HepG2 (cell line): ENCODE data around the gene DTX4. TPM values are rescaled to one million over a fixed set of nuclear protein-coding genes. Genes with fewer than 3 reads are reported as not detected.
A peak's percentile ranks its signal among the peaks of the same experiment; 100 is the strongest.

Experiments used
- CENPX ChIP-seq: sonication (generic); formaldehyde crosslinking; IDR thresholded peaks from 2 replicates; pipeline ENCODE4 v1.9.0; 2021; ENCODE audit warnings: mild to moderate bottlenecking, missing genetic modification reagents, moderate library complexity
- ELF3 ChIP-seq: IDR thresholded peaks from 2 replicates; pipeline ENCODE4 v1.6.1; 2016; ENCODE audit warnings: missing genetic modification reagents, missing compliant biosample characterization
- HNRNPLL ChIP-seq: fragments of 200-400 bp; formaldehyde crosslinking; IDR thresholded peaks from 2 replicates; pipeline ENCODE4 v1.6.1; 2017; ENCODE audit warnings: mild to moderate bottlenecking, low read depth, low read length; ENCODE audit not compliant: poor library complexity, severe bottlenecking
- MXI1 ChIP-seq: IDR thresholded peaks from 3 replicates; pipeline ENCODE4 v1.6.1; 2012; ENCODE audit warnings: low read depth, low read length, inconsistent platforms, borderline replicate concordance
- NKX3-1 ChIP-seq: sonication (generic); formaldehyde crosslinking; IDR thresholded peaks from 2 replicates; pipeline ENCODE4 v1.5.0; 2020; ENCODE audit warnings: missing genetic modification reagents
- RBFOX2 ChIP-seq: fragments of 200-400 bp; formaldehyde crosslinking; IDR thresholded peaks from 2 replicates; pipeline ENCODE4 v1.6.1; 2017; ENCODE audit warnings: low read depth, mild to moderate bottlenecking, low read length
- SETDB1 ChIP-seq: sonication (generic); formaldehyde crosslinking; IDR thresholded peaks from 2 replicates; pipeline ENCODE4 v1.5.1; 2020; ENCODE audit warnings: missing genetic modification reagents, mild to moderate bottlenecking, borderline replicate concordance
- TOPORS ChIP-seq: sonication (generic); formaldehyde crosslinking; IDR thresholded peaks from 2 replicates; pipeline ENCODE4 v1.8.0; 2023; ENCODE audit warnings: mild to moderate bottlenecking, missing genetic modification reagents
- ZFP36L1 ChIP-seq: sonication (generic); formaldehyde crosslinking; IDR thresholded peaks from 2 replicates; pipeline ENCODE4 v1.8.0; 2022; ENCODE audit warnings: mild to moderate bottlenecking, missing genetic modification reagents, moderate library complexity
- ZNF780A ChIP-seq: sonication (generic); formaldehyde crosslinking; IDR thresholded peaks from 2 replicates; pipeline ENCODE4 v1.8.0; 2022; ENCODE audit warnings: mild to moderate bottlenecking, missing genetic modification reagents, moderate library complexity
- polyA plus RNA-seq, 8 experiments: library from polyadenylated mRNA; depleted of rRNA in 3 of 8; stranded (reverse) in 7 of 8; unstranded in 1 of 8; fragments of >200 nt; fragmentation: Illumina TruSeq in 4 of 8; extraction: Trizol in 4 of 8; gene quantifications; 2 replicates each; pipeline versions ENCODE4 v1.2.1 to v1.2.3, GENCODE V29; 2011 to 2016; ENCODE audit warnings: low read depth in 4 of 8, missing spikeins in 1 of 8, mixed read lengths in 1 of 8; ENCODE audit not compliant: insufficient read depth in 1 of 8
- total RNA-seq, 5 experiments: library from RNA; depleted of rRNA; stranded (reverse); fragments of >200 nt; fragmentation: Illumina TruSeq; extraction: Trizol; gene quantifications; 2 replicates each; pipeline ENCODE4 v1.2.3, GENCODE V29; 2016; ENCODE audit warnings: low read depth in 1 of 5
- TF ChIP-seq, protein P1 (sequence below): sonication (generic); formaldehyde crosslinking; IDR thresholded peaks from 2 replicates; pipeline ENCODE4 v1.4.0; 2020; ENCODE audit warnings: missing genetic modification reagents
- TF ChIP-seq, protein P2 (sequence below): sonication (generic); formaldehyde crosslinking; IDR thresholded peaks from 2 replicates; pipeline ENCODE4 v1.5.1; 2020; ENCODE audit warnings: mild to moderate bottlenecking, missing genetic modification reagents, borderline replicate concordance
- TF ChIP-seq, protein P3 (sequence below): sonication (generic); formaldehyde crosslinking; IDR thresholded peaks from 2 replicates; pipeline ENCODE4 v1.8.1; 2023; ENCODE audit warnings: mild to moderate bottlenecking, missing genetic modification reagents
- TF ChIP-seq, protein P4 (sequence below): sonication (generic); formaldehyde crosslinking; IDR thresholded peaks from 2 replicates; pipeline ENCODE4 v1.4.0; 2020; ENCODE audit warnings: mild to moderate bottlenecking, missing genetic modification reagents
- TF ChIP-seq, protein P5 (sequence below): sonication (generic); formaldehyde crosslinking; IDR thresholded peaks from 2 replicates; pipeline ENCODE4 v1.8.1; 2023; ENCODE audit warnings: mild to moderate bottlenecking, moderate library complexity, missing genetic modification reagents

The DTX4 gene
- total and polyA plus RNA-seq, 2 of the 13 experiments (the other 11 are each of a cell fraction or from before 2014, with no cell fraction given): 0.67 to 5.6 TPM

DNA sequence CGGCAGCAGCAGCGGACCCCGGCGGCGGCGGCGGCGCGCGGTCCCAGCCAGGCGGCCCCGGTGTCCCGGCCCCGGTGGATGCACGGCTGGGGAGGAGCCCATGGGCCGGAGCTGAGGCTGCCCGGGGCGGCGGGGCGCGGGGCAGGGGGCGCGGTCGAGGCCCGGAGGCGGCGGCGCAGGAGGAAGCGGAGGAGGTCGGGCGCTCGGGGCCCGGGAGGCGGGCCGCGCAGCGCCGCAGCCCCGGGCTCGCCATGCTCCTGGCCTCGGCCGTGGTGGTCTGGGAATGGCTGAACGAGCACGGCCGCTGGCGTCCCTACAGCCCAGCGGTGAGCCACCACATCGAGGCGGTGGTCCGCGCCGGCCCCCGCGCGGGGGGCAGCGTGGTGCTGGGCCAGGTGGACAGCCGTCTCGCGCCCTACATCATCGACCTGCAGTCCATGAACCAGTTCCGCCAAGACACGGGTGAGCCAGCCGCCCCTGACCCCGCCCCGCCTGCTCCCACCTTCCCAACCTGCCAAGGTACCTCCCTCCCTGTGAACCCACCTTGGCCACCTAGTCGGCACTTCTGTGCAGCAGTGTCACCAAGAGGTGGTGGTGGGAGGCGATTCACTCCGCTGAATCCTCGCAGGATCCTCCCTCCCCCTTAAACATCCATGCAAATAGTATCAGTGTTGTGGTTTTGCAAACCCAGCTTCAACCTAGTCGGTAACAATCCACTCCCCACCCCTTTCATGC, 580 bp downstream of the DTX4 start (continued):
- TF ChIP-seq, protein P1, sequence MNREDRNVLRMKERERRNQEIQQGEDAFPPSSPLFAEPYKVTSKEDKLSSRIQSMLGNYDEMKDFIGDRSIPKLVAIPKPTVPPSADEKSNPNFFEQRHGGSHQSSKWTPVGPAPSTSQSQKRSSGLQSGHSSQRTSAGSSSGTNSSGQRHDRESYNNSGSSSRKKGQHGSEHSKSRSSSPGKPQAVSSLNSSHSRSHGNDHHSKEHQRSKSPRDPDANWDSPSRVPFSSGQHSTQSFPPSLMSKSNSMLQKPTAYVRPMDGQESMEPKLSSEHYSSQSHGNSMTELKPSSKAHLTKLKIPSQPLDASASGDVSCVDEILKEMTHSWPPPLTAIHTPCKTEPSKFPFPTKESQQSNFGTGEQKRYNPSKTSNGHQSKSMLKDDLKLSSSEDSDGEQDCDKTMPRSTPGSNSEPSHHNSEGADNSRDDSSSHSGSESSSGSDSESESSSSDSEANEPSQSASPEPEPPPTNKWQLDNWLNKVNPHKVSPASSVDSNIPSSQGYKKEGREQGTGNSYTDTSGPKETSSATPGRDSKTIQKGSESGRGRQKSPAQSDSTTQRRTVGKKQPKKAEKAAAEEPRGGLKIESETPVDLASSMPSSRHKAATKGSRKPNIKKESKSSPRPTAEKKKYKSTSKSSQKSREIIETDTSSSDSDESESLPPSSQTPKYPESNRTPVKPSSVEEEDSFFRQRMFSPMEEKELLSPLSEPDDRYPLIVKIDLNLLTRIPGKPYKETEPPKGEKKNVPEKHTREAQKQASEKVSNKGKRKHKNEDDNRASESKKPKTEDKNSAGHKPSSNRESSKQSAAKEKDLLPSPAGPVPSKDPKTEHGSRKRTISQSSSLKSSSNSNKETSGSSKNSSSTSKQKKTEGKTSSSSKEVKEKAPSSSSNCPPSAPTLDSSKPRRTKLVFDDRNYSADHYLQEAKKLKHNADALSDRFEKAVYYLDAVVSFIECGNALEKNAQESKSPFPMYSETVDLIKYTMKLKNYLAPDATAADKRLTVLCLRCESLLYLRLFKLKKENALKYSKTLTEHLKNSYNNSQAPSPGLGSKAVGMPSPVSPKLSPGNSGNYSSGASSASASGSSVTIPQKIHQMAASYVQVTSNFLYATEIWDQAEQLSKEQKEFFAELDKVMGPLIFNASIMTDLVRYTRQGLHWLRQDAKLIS (CRISPR knock-in tag): no peak
- peak; percentile 14; the same call in 1 of the 2 replicates for TF ChIP-seq TOPORS (CRISPR knock-in tag)
- TF ChIP-seq, protein P2, sequence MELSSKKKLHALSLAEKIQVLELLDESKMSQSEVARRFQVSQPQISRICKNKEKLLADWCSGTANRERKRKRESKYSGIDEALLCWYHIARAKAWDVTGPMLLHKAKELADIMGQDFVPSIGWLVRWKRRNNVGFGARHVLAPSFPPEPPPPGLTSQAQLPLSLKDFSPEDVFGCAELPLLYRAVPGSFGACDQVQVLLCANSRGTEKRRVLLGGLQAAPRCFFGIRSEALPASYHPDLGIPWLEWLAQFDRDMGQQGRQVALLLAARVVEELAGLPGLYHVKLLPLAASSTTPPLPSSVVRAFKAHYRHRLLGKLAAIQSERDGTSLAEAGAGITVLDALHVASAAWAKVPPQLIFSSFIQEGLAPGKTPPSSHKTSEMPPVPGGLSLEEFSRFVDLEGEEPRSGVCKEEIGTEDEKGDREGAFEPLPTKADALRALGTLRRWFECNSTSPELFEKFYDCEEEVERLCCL (CRISPR knock-in tag): no peak
- TF ChIP-seq, protein P3, sequence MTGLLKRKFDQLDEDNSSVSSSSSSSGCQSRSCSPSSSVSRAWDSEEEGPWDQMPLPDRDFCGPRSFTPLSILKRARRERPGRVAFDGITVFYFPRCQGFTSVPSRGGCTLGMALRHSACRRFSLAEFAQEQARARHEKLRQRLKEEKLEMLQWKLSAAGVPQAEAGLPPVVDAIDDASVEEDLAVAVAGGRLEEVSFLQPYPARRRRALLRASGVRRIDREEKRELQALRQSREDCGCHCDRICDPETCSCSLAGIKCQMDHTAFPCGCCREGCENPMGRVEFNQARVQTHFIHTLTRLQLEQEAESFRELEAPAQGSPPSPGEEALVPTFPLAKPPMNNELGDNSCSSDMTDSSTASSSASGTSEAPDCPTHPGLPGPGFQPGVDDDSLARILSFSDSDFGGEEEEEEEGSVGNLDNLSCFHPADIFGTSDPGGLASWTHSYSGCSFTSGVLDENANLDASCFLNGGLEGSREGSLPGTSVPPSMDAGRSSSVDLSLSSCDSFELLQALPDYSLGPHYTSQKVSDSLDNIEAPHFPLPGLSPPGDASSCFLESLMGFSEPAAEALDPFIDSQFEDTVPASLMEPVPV: 0 out of 2 replicates have a peak, but pooled peaks have one; percentile 14
- TF ChIP-seq, protein P4, sequence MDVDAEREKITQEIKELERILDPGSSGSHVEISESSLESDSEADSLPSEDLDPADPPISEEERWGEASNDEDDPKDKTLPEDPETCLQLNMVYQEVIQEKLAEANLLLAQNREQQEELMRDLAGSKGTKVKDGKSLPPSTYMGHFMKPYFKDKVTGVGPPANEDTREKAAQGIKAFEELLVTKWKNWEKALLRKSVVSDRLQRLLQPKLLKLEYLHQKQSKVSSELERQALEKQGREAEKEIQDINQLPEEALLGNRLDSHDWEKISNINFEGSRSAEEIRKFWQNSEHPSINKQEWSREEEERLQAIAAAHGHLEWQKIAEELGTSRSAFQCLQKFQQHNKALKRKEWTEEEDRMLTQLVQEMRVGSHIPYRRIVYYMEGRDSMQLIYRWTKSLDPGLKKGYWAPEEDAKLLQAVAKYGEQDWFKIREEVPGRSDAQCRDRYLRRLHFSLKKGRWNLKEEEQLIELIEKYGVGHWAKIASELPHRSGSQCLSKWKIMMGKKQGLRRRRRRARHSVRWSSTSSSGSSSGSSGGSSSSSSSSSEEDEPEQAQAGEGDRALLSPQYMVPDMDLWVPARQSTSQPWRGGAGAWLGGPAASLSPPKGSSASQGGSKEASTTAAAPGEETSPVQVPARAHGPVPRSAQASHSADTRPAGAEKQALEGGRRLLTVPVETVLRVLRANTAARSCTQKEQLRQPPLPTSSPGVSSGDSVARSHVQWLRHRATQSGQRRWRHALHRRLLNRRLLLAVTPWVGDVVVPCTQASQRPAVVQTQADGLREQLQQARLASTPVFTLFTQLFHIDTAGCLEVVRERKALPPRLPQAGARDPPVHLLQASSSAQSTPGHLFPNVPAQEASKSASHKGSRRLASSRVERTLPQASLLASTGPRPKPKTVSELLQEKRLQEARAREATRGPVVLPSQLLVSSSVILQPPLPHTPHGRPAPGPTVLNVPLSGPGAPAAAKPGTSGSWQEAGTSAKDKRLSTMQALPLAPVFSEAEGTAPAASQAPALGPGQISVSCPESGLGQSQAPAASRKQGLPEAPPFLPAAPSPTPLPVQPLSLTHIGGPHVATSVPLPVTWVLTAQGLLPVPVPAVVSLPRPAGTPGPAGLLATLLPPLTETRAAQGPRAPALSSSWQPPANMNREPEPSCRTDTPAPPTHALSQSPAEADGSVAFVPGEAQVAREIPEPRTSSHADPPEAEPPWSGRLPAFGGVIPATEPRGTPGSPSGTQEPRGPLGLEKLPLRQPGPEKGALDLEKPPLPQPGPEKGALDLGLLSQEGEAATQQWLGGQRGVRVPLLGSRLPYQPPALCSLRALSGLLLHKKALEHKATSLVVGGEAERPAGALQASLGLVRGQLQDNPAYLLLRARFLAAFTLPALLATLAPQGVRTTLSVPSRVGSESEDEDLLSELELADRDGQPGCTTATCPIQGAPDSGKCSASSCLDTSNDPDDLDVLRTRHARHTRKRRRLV (CRISPR knock-in tag): no peak
- no peak for TF ChIP-seq NKX3-1 (CRISPR knock-in tag)
- no peak for TF ChIP-seq MXI1
- no peak for TF ChIP-seq HNRNPLL
- no peak for TF ChIP-seq CENPX
- TF ChIP-seq ELF3 (CRISPR knock-in tag): no peak
- no peak for TF ChIP-seq SETDB1 (CRISPR knock-in tag)
- TF ChIP-seq RBFOX2: peak; percentile 13; the same call in 1 of the 2 replicates
- TF ChIP-seq, protein P5, sequence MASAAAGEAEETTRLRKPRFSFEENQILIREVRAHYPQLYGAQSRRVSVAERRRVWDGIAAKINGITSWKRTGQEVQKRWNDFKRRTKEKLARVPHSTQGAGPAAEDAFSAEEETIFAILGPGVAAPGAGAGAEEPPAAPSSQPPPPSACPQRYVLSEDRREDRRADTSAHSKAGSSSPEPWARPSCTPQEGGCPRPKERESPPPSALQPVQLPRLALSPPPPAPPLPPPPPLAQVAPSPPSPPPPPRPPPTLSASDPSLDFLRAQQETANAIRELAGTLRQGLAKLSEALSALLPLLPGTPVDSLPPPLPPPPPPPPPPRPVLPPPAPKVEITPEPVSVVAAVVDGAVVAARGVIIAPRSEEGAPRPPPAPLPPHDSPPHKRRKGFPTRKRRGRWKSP: 0 out of 2 replicates have a peak, but pooled peaks have one; percentile 11
- no peak for TF ChIP-seq ZNF780A (CRISPR knock-in tag)
- no peak for TF ChIP-seq ZFP36L1
